HG03469 (cell line): ENCODE data around the gene ATG3.
"Not testable (repeated sequence)": the region's sequence is repeated elsewhere in the genome, so short reads cannot be mapped to it uniquely, and the experiment has no call there.

Source experiments
- ATAC-seq: cut with Tn5 transposase; IDR thresholded peaks from one replicate; pipeline ENCODE4 v1.9.1; 2021; ENCODE audit warnings: mild to moderate bottlenecking, moderate library complexity, moderate number of reproducible peaks; ENCODE audit not compliant: unreplicated experiment

Gene ATG3

GRCh38 chr3:112498914-112499711 lies 62.6 kb downstream of the ATG3 start, which contains the start of gene BTLA:
Gene BTLA, minus strand, starts transcription at chr3:112499472. Its CDS starts 114 bp downstream, at chr3:112499358.
- ATAC-seq = peak; percentile 47

DNA sequence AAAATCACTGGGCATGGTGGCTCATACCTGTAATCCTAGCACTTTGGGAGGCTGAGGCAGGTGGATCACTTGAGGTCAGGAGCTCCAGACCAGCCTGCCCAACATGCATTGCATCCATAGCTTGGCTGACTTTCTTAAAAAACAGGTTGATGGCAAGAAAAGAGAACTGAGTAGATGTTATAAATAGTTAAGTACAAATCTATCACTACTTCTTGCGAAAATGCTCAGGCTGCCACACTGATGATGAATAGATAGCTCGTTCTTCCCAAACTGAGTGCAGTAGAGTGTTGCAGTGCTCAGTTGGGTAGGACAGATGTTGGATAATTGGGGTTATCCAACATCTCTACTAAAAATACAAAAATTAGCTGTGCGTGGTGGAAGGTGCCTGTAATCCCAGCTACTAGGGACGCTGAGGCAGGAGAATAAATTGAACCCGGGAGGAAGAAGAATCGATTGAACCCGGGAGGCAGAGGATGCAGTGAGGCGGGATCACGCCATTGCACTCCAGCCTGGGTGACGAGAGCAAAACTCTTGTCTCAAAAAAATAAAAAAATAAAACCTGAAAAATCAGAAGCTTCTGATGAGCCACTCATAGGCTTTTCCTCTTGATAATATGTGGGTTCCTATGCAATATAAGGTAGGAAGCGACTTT lies 63.7 kb downstream of the ATG3 start:
- ATAC-seq = no peak

DNA sequence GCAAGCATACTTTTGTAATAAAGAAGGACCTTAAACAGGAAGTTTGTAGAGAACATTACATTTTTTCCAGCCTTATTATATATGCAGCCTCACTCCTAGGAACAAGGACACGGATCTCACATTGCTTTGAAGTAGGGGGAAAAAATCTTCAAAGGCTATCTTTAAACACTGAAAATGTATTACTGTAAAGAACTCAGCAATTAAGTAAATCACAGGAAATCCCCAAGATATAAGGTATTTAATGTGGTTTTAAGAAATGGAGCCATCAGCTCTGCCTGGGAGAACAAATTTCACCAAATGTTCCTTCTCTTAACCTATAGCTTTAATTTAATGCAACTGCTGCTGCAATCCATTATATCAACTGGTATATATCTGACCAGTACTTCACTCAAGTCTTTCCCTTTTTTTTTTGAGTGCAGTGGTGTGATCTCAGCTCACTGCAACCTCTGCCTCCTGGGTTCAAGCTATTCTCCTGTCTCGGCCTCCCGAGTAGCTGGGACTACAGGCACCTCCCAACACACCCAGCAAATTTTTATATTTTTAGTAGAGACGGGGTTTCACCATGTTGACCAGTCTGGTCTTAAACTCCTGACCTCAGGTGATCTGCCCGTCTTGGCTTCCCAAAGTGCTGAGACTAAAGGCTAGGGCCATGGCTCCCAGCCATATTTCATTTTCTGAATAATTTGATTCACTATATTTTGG lies 65.2 kb downstream of the ATG3 start:
- no peak for ATAC-seq

- not testable (repeated sequence) for ATAC-seq
Measured at GRCh38 chr3:112494448-112494767, 67.4 kb downstream of the ATG3 start.

- no peak for ATAC-seq
Measured at GRCh38 chr3:112492124-112492523, 69.6 kb downstream of the ATG3 start.

- no peak for ATAC-seq
Measured at GRCh38 chr3:112491373-112491772, 70.4 kb downstream of the ATG3 start.

DNA sequence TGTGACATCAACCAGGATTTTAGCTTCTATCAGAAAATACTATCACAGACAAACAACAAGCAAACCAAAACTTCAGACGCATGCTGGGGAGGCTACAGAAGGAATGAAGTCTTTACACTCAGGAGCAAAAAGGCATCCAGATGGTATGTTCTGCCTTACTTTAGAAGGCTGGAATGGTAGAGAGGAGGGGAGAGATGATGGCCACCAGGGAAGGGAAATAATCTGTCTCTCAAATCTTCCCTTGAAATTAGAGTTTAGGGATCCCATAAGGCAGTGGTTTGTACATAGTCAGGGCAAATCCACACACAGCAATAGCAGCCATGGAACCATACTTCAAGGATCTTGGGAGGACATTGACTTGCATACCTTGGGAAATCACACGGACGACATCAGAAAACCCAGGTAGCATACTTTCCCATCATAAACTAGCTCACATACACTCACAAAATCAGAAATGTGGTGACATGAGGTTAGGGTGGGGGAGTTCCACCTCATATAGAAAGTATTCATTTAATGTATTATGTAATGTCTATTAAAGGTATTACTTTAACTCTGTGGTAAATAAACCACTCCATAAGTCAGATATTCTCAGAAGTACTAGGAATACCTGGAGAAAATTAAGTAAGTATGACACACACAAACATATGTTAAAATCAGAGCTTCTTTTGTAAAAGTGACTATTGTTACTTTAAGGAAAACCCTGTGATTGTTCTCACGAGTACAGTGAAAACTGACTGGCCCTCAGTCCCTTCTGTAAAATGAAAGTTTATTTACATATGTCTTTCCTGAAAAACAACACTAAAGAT lies 71.9 kb downstream of the ATG3 start:
- ATAC-seq = peak; percentile 37

- no peak for ATAC-seq
Measured at GRCh38 chr3:112486811-112487505, 74.8 kb downstream of the ATG3 start.

DNA sequence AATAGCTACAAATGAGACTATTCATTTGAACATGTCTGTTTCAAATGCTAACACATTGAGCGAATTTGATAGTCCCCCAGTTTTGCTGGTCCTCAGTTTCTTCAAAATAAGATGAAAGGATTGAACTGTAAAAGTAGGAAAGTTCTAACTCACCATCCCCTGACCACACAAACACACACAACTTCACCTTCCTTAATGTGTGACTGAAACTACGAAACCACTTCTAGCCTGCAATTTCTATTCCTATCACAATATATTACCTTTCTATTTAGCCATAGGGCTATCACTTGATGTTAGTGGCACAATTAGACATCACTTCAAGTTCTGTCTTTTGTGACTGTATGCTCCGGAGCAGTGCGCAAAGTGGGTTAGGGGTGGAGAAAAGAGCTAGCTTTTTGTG lies 77.4 kb downstream of the ATG3 start:
- no peak for ATAC-seq

- ATAC-seq = no peak
Measured at GRCh38 chr3:112482675-112483074, 79.1 kb downstream of the ATG3 start.
